ENCODE results near the gene HNRNPH2.

HNRNPH2 gene

GRCh38 chrX:101429934-101430333 is 21.9 kb downstream of the HNRNPH2 start:
- TF ChIP-seq CTCF (IDR thresholded peaks at IDR 0.05; ENCODE audit: low read length): no peak
- no peak for TF ChIP-seq EZH2phosphoT487 (IDR thresholded peaks at IDR 0.05; ENCODE audit: low read length)
- no peak for TF ChIP-seq EZH2 (optimal IDR thresholded peaks at IDR 0.05; ENCODE audit: low read depth, low read length)

GRCh38 chrX:101430457-101431078 is 22.5 kb downstream of the HNRNPH2 start:
- Histone ChIP-seq H3K36me3 (replicated peaks; ENCODE audit: insufficient read depth, low read length) (no peaks in the 10 kb centered on the region), H3K4me3 (ENCODE audit: low read length) (no peak overlapping the region), H4K20me1 (ENCODE audit: insufficient read depth, low read length) (no peaks in the 10 kb centered on the region), H3K9me3 (replicated peaks; ENCODE audit: insufficient read depth, low read length) (no peaks in the 10 kb centered on the region), H3F3A (ENCODE audit: insufficient read depth, low read length) (no peaks in the 10 kb centered on the region), H3K4me2 (ENCODE audit: low read depth, low read length) (no peak overlapping the region), H3K4me1 (ENCODE audit: low read length) (no peaks in the 10 kb centered on the region), H3K79me2 (ENCODE audit: low read length) (no peaks in the 10 kb centered on the region), H3K27ac (ENCODE audit: low read length) (no peak overlapping the region), H2AFZ (ENCODE audit: low read length) (no peak overlapping the region), H3K9me2 (replicated peaks; ENCODE audit: insufficient read depth, low read length) (no peaks in the 10 kb centered on the region), H3K27me3 (replicated peaks; ENCODE audit: insufficient read depth, low read length) (no peaks in the 10 kb centered on the region), H3K9ac (ENCODE audit: low read length) (no peak overlapping the region)
- DNase-seq: no peak
- TF ChIP-seq EZH2 (optimal IDR thresholded peaks at IDR 0.05; ENCODE audit: low read depth, low read length): no peak

More at GRCh38 chrX:101429934-101430333, 21.9 kb downstream of the HNRNPH2 start:
- Histone ChIP-seq H3K36me3 (replicated peaks; ENCODE audit: insufficient read depth, low read length) (no peaks in the 10 kb centered on the region), H3K4me1 (ENCODE audit: low read length) (no peaks in the 10 kb centered on the region), H3K4me2 (ENCODE audit: low read depth, low read length) (no peak overlapping the region), H3K79me2 (ENCODE audit: low read length) (no peaks in the 10 kb centered on the region), H3F3A (ENCODE audit: insufficient read depth, low read length) (no peaks in the 10 kb centered on the region), H3K9me2 (replicated peaks; ENCODE audit: insufficient read depth, low read length) (no peaks in the 10 kb centered on the region), H3K27me3 (replicated peaks; ENCODE audit: insufficient read depth, low read length) (no peaks in the 10 kb centered on the region), H3K4me3 (ENCODE audit: low read length) (no peak overlapping the region), H3K9ac (ENCODE audit: low read length) (no peak overlapping the region), H3K9me3 (replicated peaks; ENCODE audit: insufficient read depth, low read length) (no peaks in the 10 kb centered on the region), H4K20me1 (ENCODE audit: insufficient read depth, low read length) (no peaks in the 10 kb centered on the region), H2AFZ (ENCODE audit: low read length) (no peak overlapping the region), H3K27ac (ENCODE audit: low read length) (no peak overlapping the region)
- DNase-seq: no peak

- Histone ChIP-seq H3K4me3 (ENCODE audit: low read length) (no peak overlapping the region), H3K36me3 (replicated peaks; ENCODE audit: insufficient read depth, low read length) (no peaks in the 10 kb centered on the region), H3K9me3 (replicated peaks; ENCODE audit: insufficient read depth, low read length) (no peaks in the 10 kb centered on the region), H3K9ac (ENCODE audit: low read length) (no peak overlapping the region), H3K27me3 (replicated peaks; ENCODE audit: insufficient read depth, low read length) (no peaks in the 10 kb centered on the region), H3F3A (ENCODE audit: insufficient read depth, low read length) (no peaks in the 10 kb centered on the region), H3K9me2 (replicated peaks; ENCODE audit: insufficient read depth, low read length) (no peaks in the 10 kb centered on the region), H3K27ac (ENCODE audit: low read length) (no peak overlapping the region), H2AFZ (ENCODE audit: low read length) (no peak overlapping the region), H3K4me1 (ENCODE audit: low read length) (no peaks in the 10 kb centered on the region), H3K79me2 (ENCODE audit: low read length) (no peaks in the 10 kb centered on the region), H4K20me1 (ENCODE audit: insufficient read depth, low read length) (no peaks in the 10 kb centered on the region), H3K4me2 (ENCODE audit: low read depth, low read length) (no peak overlapping the region)
- TF ChIP-seq CTCF (IDR thresholded peaks at IDR 0.05; ENCODE audit: low read length): no peak
- TF ChIP-seq EZH2phosphoT487 (IDR thresholded peaks at IDR 0.05; ENCODE audit: low read length): no peak
- TF ChIP-seq EZH2 (optimal IDR thresholded peaks at IDR 0.05; ENCODE audit: low read depth, low read length): no peak
- DNase-seq: no peak
Observed at GRCh38 chrX:101442085-101442484, 34.1 kb downstream of the HNRNPH2 start.

- Histone ChIP-seq H3K4me2 (ENCODE audit: low read depth, low read length) (no peak overlapping the region), H3K36me3 (replicated peaks; ENCODE audit: insufficient read depth, low read length) (no peaks in the 10 kb centered on the region), H3K9ac (ENCODE audit: low read length) (no peak overlapping the region), H4K20me1 (ENCODE audit: insufficient read depth, low read length) (no peaks in the 10 kb centered on the region), H2AFZ (ENCODE audit: low read length) (no peak overlapping the region), H3K9me3 (replicated peaks; ENCODE audit: insufficient read depth, low read length) (no peaks in the 10 kb centered on the region), H3K9me2 (replicated peaks; ENCODE audit: insufficient read depth, low read length) (no peaks in the 10 kb centered on the region), H3K4me1 (ENCODE audit: low read length) (no peaks in the 10 kb centered on the region), H3K27me3 (replicated peaks; ENCODE audit: insufficient read depth, low read length) (no peaks in the 10 kb centered on the region), H3K27ac (ENCODE audit: low read length) (no peak overlapping the region), H3K4me3 (ENCODE audit: low read length) (no peak overlapping the region), H3K79me2 (ENCODE audit: low read length) (no peaks in the 10 kb centered on the region), H3F3A (ENCODE audit: insufficient read depth, low read length) (no peaks in the 10 kb centered on the region)
- DNase-seq: no peak
- TF ChIP-seq EZH2phosphoT487 (IDR thresholded peaks at IDR 0.05; ENCODE audit: low read length) (no peak), EZH2 (optimal IDR thresholded peaks at IDR 0.05; ENCODE audit: low read depth, low read length) (no peak), CTCF (IDR thresholded peaks at IDR 0.05; ENCODE audit: low read length) (no peak)
Observed at GRCh38 chrX:101449279-101449678, 41.3 kb downstream of the HNRNPH2 start.

All from MM.1S (cell line).